CD4-positive, alpha-beta T cell treated with Interleukin-10 for 1 hour (primary cell): Measurements from ENCODE around the gene CFAP97D1.
"Not testable (repeated sequence)": the region's sequence is repeated elsewhere in the genome, so short reads cannot be mapped to it uniquely, and the experiment has no call there.

ENCODE experiments used
- DNase-seq: peaks from one replicate; pipeline ENCODE4 v3.0.0-alpha.2; 2020

The CFAP97D1 gene

GRCh38 chr17:43768943-43769342, 11.3 kb upstream of the CFAP97D1 start:
- no peak for DNase-seq

DNA sequence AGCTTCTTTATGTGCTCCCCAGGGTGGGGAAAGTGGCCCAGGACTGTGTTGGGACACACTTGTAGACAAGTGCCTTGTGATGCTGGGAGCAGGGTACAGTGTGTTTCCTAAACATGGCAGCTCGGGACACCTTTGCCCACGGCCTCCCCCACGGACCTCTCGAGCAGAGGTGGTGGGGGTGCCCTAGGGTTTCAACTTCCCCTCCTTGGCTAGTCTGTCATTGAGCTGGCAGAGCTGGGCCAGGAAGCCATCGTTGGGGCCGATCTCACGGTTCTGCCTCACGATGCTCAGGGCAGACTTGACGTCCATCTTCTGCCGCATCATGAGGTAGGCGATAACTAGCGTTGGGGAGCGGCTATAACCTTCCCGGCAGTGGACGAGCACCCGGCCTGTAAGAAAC, 10.8 kb upstream of the CFAP97D1 start:
- no peak for DNase-seq

DNA sequence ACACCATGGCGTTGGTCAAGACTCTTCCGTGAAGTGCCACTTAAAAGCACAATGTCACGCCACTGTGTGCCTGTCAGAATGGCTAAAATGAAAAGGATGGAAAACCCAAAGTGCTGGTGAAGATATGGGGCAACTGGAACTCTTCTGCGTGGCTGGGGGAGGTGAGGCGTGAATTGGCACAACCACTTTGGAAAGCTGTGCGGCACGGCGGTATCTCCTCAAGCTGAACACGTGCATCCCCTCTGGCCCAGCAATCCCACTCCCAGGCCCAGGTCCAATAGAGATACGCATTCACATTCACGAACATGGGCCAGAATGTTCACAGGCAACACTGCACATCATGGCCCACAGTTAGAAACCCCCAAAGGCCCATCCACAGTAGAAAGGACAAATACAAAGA, 10.4 kb upstream of the CFAP97D1 start:
- no peak for DNase-seq

DNA sequence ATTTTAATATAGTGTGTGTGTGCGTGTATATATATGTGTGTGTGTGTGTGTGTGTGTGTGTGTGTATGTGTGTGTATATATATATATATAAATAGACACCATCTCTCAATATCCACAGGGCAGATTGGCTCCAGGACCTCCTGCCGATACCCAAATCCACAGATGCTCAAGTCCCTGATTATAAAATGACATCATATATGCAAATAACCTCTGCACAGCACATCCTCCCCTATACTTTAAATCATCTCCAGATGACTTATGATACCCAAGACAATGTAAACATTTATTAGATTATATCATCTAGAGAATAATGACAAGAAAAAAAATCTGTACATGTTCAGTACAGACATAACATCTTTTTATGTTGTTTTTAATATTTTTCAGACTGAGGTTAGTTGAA, 9.3 kb upstream of the CFAP97D1 start:
- DNase-seq = no peak

DNA sequence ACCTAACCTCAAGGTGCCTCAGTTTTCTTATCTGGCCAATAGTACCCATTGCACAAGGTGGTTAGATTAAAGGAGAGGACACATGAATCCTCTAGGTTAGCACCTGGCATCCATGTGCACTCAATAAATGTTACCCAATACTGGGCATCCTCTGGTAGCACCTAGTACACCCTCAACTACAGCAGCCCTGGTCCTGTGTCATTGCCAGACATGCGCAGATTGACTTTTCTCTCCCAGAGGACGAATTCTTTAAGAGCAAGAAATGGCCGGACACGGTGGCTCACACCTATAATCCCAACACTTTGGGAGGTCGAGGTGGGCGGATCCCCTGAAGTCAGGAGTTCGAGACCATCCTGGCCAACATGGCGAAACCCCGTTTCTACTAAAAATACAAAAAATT, 8.8 kb upstream of the CFAP97D1 start:
- no peak for DNase-seq

- peak; percentile 29 for DNase-seq
Observed at GRCh38 chr17:43772877-43773648, 7.2 kb upstream of the CFAP97D1 start.

GRCh38 chr17:43774304-43775250, 5.7 kb upstream of the CFAP97D1 start:
- no peak for DNase-seq

- peak; percentile 76 for DNase-seq
Observed at GRCh38 chr17:43778337-43779144, 1.7 kb upstream of the CFAP97D1 start, which contains the start of gene DUSP3. Gene DUSP3, minus strand, starts transcription at chr17:43778977. Its CDS starts 53 bp downstream, at chr17:43778924.

DNA sequence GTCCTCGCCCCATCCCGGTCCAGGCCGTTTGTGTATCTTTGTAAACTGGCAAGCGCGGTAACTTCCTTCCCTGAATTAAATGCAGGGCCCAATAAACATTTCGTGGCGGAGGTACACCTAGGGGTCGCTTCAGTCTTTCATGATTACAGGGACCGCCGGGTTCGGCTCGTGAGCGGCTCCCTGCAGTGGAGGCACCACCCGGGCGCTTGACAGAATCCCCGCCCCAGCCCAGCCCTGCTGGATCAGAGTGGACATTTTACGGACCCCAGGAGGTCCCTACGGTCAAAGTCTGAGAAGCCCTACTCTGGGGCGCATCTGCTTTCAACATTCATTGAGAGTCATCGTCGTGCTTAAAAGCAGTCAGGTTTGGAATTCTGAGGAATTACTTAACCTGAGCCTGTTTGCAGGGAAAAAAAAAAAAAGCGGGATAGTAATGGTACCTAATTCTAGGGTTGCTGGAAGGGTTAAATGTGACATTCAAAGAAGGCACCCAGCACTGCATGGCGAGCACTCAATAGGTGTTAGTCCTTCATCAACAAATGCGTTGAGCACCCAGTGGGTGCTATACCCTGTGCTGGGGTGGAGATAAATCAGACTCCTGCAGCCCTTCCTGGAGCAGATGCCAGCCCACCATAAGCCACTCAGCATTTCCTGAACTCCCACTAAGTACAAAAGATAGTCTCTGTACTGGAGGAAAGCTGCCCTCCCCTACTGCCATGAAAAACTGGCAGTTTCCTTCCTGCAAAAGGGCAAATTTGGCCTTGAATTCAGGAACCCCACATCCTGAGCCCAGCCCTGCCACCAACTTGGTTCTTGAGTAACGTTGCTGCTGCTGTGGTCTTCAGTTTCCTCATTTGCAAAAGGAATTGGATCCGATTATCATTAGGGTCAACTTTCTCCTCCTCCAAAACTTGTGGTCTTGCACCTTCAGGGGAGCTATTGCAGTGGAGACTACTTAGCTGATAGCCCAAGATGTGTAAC, 800 bp upstream of the CFAP97D1 start:
- DNase-seq = no peak

DNA sequence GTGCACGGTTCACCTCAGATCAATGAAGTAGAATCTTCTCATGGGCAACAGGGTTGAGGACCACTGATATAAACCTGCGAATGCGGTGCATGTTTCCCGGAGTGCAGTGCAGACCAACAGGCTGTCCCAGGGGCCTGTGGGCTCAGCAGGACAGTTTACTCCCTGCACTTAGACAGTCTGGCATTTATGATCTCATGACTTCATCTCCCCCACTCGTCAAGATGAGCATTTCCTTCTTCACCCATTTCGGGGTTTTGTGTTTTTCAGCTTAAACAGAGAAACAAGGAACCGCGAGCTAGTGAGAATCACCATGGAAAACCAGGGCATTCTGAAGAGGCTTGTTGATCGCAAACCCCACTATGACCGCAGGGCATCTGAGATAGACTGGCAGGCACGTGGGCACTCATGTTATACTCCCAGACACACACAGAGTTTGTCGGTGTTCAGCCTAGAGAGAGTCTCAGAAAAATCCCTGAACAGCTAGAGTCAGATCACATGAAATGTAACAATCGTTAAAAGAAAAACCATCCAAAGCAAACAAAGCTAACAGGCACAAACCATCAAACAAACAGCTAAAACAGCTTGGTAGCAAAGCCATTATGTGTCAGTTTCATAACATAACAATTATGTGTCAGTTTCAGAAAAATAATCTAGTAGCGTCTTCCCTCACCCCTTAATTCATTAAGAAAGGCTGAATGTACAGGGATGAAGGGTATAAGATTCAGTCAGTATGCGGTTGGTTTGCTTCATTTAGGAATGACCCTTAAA, 2.9 kb downstream of the CFAP97D1 start:
- DNase-seq = no peak

DNA sequence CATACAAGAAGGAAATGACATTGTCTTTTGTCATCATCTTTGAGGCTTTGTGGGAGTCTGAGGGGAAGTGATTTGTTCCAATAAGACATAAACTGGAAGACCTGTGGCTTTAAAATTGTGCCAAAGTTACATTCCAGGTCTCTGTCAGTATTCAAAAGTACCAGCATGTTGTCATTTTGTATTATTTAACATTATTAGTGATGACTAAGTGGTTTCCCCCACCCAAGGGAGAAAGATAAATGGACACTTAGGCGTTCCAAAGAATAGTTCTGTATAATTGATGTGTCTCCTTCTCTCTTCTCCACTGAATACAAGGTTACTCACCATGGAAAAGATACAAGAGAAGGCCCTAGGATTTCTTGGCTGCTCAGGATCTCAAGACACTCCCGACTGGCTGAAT, 3.8 kb downstream of the CFAP97D1 start:
- no peak for DNase-seq

DNA sequence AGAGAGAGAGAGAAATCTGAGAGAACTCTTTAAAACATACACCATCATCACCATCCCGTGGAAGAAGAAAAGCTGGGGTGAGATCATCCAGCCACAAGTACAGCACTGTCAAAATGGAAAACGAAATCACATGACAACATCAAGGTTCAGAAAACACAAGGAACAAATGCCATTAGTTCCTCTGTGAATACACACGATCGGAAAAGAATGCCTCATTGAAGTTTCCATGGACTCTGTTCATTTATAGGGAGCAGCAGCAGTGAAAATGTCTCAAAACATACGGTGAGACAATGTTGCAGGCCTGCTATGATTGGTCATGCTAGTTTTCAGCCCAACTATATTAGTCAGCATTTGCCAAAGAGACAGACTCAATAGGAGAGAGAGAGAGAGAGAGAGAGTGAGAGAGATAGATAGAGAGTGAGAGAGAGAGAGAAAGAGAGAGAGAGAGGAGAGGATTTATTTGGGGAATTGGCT, 4.4 kb downstream of the CFAP97D1 start:
- no peak for DNase-seq

- no peak for DNase-seq
Observed at GRCh38 chr17:43787728-43788127, 7.5 kb downstream of the CFAP97D1 start.

DNA sequence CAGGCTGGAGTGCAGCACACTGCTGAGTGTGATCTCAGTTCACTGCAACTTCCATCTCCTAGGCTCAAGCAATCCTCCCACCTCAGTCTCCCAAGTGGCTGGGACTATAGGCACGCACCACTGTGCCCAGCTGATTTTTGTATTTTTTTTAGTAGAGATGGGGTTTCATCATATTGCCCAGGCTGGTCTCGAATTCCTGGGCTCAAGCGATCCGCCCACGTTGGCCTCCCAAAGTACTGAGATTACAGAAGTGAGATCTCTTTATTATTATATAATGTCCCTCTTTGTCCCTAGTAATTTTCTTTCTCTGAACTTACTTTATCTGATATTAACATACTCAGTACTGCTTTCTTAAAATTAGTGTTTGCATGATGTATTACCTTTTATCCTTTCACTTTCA, 8.3 kb downstream of the CFAP97D1 start:
- DNase-seq = no peak

GRCh38 chr17:43789482-43789881, 9.2 kb downstream of the CFAP97D1 start:
- DNase-seq = no peak

- DNase-seq = no peak
Observed at GRCh38 chr17:43790311-43790940, 10.2 kb downstream of the CFAP97D1 start.

- peak; percentile 21 for DNase-seq
Observed at GRCh38 chr17:43791589-43791988, 11.4 kb downstream of the CFAP97D1 start.

- DNase-seq = not testable (repeated sequence)
Observed at GRCh38 chr17:43792668-43793067, 12.4 kb downstream of the CFAP97D1 start.

- DNase-seq = not testable (repeated sequence)
Observed at GRCh38 chr17:43798024-43798423, 17.8 kb downstream of the CFAP97D1 start.

GRCh38 chr17:43799047-43799446, 18.8 kb downstream of the CFAP97D1 start:
- DNase-seq = no peak
